HG03097 (cell line): ENCODE data around the gene CACNA1C.

Experiments
- ATAC-seq: cut with Tn5 transposase; IDR thresholded peaks from one replicate; pipeline ENCODE4 v1.9.1; 2021; ENCODE audit not compliant: unreplicated experiment, low FRiP score

Gene CACNA1C

DNA sequence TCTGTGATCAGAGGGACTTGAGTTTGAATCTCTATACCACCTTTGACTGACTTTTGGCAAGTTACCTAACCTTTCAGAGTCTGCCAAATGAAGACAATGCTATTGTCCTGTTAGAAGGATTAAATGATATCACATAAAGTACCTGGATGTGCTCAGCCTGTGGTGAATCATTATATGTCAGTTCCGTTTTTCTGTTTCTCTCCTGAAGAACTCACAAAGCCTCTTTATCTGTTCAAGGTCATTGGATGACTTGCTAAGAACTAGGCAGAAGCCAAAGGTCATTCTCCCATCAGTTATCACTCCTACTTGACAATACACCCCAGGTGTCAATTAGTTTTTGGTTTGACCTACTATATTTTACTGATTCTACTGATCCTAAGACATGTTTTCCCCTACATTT lies 174.6 kb downstream of the CACNA1C start:
- no peak for ATAC-seq

DNA sequence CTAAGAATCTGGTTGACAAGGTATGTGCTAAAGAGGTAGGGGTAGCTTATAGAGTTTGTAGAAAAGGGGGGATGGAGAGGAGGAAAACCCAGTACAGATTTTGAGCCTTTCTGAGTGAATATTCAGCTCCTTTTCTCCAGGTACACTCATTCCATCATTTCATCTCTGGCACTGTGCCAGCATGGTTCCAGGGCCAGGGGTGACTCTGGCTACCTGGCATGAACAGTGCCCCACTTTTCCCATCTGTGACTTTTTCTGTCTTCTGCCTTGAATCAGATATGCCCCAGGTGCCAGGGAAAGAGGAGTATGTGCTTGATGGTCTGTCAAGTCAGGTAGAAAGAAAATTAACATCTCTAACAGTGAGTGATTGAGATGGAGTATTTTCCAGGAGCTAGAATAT lies 175.7 kb downstream of the CACNA1C start:
- no peak for ATAC-seq

DNA sequence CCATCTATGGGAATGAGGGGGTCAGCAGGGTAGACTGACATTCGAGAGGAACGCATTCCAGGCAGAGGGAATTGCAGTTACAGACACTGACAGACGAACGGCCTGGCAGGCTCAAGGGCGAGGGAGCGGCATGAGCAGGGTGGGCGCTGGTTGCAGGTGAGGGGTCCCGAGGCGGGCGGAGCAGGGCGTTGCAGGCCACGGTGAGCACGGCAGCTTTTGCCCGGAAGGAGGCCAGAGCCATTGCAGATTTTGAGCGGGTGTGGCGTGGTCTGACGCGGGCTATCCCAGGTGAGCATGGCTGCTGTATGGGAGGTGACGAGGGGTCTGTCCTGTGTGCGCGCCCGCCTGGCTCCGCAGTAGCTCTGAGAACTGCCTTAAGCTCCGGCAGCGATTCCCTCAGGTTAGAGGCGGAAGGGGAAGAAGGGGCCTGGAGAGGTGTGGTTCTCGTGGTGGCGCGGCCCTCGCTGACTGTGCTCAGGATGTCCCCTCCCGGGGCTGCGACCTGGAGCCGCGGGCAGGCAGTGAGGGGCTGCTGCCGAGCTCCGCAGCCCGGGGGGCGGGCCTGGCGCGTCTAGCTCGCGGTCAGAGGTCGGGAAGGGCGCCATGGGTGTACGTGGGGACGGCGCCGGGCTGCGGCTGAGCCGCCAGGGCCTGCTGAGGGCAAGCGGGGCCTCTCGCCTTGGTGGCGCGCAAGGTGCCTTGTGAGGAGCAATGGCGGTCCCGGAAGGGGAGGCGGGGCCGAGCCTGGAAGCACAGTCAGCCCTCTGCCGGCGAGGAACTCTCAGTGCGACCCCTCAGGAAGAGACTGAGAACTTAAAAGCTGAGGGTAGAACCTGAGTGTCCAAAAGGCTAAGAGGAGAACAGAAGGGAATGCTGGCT lies 177.1 kb downstream of the CACNA1C start:
- no peak for ATAC-seq

DNA sequence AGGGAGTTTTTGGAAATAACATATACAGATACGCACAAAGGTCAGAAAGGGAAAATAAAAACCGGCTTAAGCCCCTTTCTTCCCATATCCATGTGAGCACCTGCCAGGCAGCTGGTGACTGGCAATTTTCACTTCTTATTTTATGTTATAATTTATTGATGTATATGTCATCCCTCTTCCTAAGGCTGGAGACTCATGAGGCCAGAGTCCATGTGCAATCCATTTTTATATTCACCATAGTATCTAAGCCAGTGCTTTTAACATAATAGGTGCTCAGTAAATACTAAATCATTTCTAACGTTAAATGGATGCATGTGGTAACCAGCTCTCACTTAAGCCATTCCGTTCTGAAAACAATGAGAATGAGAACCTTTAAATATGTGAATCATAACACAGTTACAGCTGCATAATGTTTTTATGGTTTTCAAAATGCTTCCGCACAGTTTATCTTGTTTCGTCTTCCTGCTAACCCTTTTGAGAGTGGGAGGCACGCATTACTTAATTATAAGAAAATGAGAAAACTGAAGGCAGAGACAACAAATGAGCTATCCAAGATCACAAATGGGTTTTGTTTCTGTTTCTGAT lies 178.3 kb downstream of the CACNA1C start:
- ATAC-seq: no peak

DNA sequence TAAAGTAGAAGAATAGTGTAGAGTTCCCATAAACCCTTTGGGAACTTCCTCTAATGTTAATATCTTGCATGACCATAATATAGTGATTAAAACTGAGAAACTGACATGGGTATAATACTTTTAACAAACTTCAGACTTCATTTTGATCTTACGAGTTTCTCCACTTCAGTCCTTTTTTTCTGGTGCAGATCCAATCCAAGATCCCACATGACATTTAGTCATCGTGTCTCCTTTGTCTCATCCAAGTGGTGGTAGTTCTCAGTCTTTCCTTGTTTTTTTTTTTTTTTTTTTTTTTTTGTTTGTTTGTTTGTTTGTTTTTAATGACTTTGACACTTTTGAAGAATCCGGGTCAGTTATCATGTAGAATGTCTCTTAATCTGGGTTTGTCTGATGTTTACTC lies 179.2 kb downstream of the CACNA1C start:
- ATAC-seq: no peak

DNA sequence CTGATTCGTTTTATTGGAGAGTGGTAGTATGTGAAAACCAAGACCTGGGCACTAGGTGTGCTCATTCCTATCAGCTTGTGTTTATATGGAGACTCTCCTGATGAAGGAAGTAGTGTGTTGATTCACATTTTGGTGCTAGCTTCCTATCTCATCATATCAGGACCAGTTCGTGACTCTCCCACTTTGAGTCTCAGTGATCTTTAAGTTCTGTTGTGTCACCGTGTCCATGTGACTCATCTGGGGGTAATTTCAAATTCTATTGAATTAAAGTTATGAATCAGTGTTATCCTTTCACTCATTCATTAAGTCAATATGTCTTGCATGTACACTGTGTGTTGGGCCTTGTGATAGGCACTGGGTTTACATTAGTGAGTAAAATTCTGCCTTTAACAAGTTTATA lies 180.2 kb downstream of the CACNA1C start:
- no peak for ATAC-seq

DNA sequence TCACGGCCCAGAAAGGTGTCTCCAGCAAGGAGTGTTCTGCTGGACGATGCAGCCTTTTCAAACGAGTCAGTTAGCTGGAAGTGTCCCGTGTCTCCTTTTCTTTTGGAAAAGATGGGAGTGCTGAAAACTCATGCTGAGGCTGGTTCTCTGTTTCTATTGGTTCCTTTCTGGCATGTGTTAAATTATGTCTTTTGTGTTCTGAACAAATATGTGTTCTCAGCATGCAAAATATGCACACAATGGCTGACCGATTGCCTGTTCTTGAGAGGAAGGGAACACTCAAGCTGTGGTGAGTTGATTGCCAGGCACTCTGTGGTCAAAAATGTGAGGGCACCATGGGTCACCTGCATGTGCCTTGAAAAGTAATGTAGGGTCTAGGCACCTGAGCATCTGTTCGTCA lies 181.3 kb downstream of the CACNA1C start:
- no peak for ATAC-seq

DNA sequence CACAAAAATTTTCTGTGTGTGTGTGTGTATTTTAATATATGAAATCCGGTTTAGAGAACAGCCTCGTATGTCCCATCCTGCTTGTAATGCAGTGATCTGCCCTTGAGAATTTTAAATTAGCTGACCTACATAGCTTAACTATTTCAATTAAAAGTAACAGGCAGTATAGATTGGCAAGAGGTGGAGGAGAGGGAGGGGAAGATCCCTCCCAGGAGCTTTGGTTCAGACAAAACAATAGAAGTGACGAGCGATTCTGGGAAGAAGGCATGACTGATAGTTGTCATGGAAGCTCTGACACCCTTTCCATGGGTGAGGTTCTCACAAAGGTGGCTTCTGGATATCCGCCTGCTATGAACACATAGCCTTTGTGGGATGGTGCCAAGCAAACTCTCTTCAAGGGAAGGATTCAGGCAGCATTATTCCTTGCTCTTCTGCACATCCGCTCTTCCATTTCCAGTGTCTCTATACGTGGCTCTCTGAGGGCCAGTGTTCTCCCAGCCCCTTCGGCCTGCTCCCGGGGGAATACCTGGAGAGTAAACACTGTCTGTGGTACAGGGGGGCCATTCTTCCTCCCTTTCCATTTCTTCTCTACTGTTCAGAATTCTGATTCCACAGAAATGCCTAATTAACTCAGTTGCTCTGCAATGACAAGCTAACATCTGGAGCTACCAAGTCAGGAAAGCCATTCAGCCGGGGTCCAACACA lies 182.0 kb downstream of the CACNA1C start:
- ATAC-seq: no peak

DNA sequence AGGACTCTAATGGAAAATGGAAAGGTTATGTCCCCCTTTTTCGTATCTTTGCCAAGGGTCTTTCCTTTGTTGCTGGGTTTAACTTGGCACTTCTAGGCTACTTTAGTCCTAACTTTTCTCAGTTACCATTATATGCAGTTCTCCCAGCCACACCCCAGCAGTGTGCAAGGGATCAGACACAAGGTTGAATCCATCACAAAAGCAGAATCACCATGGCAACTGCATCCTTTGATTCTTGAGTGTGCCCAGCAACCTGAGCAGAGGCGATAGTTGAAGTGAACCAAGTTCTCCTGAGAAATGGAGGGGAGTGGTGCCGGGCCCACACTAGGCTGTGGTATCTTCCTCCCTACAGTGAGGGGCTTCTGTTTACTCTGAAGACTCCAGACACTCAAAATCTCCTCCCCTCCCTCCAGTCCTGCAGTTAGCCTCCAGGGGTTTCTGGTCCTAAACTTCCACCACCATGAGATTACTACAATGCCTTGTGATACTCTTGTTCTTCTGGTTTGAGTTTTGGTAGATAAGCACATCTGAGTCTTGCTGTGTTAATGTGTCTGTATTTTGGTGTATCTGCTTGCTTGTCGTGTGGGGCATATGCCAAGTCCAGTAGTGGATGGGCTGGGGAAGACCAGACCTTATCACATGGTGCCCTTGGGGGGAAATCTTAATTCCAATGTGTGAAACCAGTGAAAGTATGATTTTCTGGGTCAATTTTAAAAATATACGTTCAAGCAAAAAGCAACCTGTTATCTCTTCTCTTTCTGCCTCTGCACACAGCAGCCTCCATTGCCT lies 183.9 kb downstream of the CACNA1C start:
- ATAC-seq: no peak

DNA sequence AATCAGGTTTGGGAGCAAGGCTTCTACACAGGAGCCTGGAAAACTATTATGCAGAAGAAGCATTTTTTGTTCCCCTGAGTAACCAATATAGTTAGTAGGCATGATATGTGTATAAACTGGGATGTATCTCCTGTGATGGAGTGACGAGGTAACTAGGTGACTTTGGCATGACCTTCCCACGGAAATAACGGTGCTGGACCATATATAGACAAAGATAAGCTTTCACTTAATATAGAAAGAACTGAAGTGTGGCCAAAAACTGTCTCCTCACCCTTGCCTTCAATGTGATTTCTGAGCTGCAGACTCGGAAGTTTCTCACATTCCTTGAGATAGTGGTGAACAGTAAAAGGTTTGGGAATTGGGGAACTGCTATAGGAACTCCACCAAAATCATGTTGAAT lies 185.3 kb downstream of the CACNA1C start:
- ATAC-seq: no peak

DNA sequence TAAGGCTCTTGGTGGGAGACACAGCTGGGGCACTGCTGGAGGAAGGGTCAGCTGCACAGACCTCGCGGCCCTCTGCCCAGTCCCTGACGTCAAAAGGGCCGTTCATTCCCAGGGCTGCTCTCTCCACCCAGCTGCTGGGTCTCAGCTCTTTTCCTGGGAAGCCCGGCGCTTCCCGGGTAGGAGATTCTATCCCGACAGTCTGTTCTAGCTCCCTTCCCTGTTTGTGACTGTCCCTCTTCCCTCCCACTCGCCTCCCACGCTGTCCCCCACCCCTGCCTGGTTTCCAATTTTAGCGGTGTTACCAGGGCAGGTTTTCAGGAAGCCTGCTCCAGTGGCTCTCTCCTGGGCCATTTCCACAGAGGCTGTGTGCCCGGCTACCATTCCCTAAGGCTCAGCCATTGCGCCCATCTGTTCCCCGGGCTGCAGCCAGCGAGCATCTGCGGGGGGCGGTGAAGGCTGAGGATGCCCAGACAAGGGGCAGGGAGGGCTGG lies 186.6 kb downstream of the CACNA1C start:
- no peak for ATAC-seq

DNA sequence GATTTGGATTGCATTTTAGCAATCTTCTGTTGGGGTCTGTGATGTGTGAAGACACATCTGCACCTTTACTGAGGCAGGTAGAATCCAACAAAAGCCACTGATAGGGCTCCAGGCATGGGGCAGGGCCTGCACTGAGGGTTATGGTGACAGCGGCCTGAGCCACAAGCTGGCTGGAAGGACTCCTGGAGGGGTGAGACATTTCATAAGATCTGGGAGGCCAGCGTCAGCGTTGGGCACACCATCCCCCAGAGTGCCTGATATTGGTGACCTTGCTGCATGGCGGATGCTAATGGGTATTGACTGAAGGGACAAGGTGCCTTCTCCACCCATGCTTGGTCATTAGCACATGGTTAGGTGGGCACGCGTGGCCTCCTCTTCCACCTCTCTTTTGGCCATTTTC lies 187.6 kb downstream of the CACNA1C start:
- no peak for ATAC-seq

DNA sequence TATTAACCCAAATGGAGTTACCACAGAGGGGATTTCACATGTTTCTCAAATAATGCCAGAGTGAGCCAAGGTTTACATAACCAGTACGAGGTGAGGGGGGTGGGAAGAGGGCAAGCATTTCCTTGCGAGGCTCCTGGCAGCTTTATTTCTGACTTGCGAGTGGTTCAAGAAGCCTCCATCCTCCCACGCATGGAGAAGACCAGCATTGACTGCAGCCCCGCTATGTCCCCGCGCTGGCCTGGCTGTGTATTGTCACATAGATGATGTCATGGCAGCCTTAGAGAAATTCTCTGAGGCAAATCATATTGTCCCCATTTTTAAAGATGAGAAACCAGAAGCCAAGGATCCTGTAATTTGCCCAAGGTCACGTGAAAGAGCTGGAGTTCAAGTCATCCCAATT lies 188.2 kb downstream of the CACNA1C start:
- no peak for ATAC-seq

DNA sequence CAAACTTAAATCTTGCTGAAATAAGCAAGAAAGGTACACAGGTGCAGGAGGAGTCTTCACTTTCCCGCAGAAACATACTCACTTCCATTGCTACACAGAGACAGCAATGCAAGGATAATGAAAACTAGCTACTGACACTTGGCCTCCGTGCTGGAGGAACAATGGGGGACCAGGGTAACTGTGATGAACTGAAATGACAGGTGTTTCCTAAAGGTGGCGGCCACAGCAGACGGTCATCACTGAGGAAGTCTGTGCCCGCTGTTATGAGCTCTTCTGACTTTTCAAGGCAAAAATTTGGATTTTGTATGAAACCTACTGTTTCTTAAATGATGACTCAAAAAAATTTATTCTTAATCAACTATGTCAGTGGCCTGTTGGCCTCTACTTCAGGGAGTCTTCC lies 189.4 kb downstream of the CACNA1C start:
- ATAC-seq: no peak

DNA sequence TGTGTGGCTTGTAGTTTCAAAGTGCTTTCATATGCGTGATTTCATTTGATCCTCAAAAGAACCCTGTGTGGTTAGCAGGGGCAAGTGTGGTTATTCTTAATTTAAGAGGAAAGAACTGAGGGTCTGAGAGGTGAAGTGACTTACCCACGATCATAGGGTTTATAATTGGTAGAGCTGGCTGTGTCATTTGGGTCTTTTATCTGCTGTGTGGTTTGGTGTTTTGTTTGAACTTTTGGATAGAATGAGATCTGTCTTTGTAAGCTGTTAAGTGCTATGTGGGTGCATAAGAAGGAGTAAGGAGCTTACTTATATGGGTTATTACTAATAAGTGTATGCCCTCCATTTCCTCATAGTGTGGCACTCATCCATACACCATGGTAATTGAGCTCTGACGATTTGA lies 190.0 kb downstream of the CACNA1C start:
- ATAC-seq: no peak

DNA sequence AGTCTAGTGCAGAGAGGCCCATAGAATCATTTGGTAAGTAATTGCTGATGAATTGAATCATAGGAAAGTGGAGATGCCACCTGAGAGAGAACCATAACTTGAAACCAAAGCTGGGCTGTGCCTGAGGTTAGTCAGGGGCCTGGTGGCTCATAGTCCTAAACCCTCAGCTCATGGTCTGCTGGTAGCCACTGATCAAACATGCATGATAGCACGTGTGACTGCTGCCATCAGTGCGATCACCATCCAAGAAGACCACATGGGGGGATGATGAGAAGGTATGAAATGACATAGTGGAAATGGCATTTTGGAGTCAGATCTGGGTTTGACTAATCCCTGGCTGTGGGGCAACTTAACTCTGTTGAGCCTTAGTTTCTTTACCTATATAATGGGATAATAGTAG lies 190.5 kb downstream of the CACNA1C start:
- ATAC-seq: no peak

DNA sequence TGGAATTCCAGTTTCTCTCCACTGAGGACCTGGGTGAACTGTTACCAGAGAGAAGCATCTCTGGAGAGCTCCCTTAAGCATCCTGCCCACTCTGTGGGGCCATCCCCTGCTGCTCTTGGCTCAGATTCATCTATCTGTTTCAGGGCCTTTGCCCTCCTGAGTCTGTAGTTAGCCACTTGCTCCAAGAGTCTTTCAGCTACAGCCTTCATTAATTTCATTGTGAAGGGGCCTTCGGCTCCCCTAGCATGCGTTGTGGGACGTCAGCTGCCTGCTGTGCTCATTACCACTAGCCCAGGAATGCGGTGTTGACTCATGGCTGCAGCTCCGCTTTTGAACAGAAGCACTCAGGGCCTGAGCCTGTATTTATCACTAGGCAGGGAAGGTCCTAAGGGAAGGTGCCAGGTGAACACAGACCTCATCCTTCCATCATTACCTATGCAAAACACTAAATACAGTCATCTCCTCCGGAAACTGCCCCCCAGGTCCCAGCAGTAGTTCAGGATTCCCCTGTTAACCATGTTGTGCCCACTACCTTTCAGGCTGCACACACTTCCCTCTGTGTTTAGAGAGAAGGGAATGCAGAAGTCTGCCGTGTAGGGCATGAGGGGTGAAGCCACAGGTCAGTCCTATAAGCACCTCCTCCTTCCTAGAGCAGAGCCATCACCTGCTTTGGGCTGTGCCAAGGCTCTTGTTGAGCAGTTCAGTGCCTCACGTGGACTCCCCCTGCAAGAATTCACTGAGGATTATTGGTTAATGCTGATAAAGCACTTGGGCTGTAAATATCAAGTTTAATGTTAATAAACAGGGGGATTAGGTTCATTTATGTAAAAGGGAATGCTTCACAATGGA lies 191.4 kb downstream of the CACNA1C start:
- no peak for ATAC-seq

DNA sequence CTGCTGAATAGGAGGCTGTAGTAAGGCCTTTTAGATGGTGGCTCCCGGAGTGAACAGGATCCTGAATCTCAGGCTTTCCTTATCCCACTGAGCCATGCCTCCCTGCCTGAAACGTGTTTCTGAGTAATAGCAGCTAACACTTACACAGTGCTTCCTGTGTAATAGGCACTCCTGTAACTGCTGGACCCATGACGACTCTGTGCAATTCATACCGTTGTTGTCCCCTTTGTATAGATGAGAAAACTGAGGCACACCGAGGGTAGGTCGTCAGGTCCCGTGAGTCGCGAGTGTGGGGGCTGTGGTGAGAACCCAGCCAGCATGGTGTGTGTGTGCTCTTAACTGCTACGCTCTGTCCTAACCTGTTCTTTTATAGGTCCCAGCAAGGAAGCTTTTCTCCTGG lies 193.6 kb downstream of the CACNA1C start:
- ATAC-seq: no peak

DNA sequence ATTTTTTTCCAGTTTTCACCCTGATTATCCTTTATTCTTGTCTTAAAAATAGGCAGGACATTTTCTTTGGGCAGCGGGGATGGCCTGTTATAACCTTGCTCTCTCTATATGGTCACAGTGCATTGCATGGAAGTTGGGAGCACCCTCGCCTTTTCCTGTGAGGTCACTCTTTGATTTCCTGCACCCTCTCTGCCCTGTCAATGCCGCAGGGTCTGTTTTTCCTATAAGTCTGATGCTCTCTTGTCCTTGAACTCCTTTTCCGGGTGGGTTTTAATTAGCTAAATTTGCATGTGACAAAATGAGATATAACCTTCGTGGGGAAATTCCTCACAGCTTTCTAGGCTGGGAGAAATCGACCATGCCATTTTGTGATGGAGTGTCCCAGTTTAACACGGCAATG lies 194.3 kb downstream of the CACNA1C start:
- no peak for ATAC-seq

DNA sequence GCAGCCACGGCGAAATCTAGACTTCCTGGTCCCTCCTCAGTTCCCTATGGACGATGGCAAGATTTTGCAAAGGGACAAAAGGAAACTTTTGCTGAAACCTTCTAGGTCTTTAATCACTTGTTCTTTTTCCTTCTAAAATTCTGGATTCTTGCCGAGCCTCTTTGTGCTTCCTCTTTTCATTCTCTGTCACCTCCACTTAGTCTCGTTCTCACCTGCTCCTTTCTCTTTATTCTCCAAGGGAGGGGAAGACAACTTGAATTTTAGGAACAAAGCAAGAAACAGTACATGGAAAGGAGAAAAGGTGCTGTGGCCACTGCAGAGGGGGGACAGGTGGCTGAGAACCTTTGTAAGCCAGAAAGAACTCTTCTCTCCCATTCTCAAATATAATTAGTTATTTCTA lies 194.8 kb downstream of the CACNA1C start:
- ATAC-seq: no peak
